GM19438 (cell line): ENCODE data around the gene HOXD8.

ENCODE experiments used
- ATAC-seq: cut with Tn5 transposase; IDR thresholded peaks from one replicate; pipeline ENCODE4 v1.9.1; 2021; ENCODE audit warnings: low read depth; ENCODE audit not compliant: unreplicated experiment

HOXD8 gene

DNA sequence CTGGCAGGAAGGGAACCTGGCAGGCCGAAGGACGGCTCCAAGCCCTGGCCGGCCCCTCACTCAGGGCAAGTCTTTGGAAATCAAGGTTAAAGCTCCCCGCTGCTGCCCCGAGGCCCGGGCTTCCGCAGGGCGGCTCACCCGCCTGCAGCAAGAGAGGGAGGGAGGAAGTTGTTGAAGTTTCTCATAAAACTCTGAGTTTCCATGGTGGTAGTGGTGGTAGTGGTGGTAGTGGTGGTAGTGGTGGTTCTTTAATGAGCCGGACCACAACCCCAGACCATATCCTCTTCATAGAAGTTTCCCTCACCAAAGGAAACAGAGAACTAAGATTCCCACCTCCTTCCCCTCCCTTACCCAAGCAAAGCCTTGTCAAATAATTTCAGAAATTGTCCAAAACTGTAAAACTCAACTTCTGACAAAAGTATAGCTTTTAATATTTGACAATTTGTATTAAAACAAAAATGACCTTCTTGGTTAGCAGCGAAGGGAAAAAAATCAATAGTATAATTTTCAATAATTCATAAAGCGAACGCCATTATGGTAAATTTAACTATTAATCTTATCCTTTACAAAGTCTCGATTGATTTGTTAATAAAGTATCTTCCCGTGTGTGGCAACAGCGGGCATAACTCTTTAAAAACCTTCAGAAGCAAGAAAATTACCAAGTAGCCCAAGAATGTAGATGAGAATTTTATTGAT lies 14.4 kb upstream of the HOXD8 start:
- ATAC-seq: no peak

- no peak for ATAC-seq
Measured at GRCh38 chr2:176115883-176116813, 13.4 kb upstream of the HOXD8 start, which contains the start of gene HOXD10. TSS of gene HOXD10 (plus strand) at chr2:176116778. CDS start at chr2:176116834, 56 bp downstream.

DNA sequence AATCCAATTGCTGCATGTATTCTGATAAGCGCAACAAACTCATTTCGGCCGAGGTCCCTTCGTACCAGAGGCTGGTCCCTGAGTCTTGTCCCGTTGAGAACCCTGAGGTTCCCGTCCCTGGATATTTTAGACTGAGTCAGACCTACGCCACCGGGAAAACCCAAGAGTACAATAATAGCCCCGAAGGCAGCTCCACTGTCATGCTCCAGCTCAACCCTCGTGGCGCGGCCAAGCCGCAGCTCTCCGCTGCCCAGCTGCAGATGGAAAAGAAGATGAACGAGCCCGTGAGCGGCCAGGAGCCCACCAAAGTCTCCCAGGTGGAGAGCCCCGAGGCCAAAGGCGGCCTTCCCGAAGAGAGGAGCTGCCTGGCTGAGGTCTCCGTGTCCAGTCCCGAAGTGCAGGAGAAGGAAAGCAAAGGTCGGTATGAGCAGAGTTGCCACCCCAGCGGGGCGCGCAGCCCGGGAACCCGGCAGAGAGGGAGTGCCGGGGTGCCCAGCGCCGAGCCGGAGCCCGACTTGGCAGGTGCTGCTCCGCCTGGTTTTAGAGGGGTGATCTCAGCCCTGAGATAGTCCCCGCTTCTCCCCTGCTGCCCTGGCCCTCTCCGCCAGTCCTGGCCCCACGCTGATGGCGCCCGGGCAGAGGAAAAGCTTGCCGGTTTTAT lies 12.2 kb upstream of the HOXD8 start:
- no peak for ATAC-seq

GRCh38 chr2:176117823-176118371 lies 11.6 kb upstream of the HOXD8 start:
- no peak for ATAC-seq

DNA sequence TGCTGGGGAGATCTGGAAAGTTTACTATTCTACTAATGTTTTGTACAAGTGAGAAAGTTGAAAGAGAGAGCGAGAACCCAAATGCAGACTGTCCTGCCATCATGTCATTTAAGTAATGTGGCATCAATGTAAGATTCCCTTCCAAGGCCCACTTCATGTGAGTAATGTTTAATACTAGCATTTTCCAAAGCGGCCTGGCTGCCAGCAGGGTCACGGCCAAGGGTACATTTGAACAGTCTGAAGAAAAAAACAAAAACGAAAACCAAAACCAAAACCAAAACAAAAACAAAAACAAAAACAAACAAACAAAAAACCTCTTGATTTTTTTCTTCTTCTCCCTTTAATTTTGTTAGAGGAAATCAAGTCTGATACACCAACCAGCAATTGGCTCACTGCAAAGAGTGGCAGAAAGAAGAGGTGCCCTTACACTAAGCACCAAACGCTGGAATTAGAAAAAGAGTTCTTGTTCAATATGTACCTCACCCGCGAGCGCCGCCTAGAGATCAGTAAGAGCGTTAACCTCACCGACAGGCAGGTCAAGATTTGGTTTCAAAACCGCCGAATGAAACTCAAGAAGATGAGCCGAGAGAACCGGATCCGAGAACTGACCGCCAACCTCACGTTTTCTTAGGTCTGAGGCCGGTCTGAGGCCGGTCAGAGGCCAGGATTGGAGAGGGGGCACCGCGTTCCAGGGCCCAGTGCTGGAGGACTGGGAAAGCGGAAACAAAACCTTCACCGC lies 10.7 kb upstream of the HOXD8 start:
- no peak for ATAC-seq

DNA sequence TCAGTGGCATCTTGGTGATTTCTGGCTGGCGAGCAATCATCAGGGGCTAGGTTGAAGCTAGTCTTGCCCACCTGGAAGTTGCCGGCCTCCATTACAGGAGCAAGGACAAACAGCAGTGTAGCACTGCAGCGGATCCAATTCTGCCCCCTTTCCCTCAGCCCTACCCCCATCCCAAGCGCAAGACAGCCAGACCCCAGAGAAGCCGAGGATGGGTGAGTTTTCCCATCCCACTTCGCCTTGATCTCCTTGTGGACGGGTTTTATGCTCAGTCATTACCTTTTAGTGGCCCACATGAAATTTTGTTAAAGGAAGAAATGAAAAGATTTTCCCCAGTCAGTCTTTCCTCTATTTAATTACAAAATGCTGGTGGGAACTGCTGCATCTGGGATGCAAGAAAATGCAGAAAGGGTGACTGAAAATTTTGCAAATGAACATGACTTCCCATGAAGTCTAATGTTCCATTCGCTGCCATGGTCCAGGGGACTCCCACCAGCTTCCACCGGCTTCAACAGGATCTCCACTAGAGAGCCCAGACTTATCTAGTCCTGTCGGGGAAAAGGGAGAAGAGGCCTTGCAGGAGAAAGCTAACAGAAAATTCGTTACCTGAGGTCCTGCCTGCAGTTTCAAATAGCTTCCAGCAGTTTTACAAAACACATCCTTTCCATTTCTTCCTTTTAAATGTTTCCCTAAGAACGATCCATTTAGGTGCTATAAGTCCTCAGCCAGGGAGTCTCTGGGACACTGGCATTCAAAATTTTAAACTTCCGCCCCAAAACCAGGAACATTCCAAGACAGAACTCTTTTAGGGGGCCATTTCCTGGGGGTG lies 8.9 kb upstream of the HOXD8 start:
- ATAC-seq: no peak

DNA sequence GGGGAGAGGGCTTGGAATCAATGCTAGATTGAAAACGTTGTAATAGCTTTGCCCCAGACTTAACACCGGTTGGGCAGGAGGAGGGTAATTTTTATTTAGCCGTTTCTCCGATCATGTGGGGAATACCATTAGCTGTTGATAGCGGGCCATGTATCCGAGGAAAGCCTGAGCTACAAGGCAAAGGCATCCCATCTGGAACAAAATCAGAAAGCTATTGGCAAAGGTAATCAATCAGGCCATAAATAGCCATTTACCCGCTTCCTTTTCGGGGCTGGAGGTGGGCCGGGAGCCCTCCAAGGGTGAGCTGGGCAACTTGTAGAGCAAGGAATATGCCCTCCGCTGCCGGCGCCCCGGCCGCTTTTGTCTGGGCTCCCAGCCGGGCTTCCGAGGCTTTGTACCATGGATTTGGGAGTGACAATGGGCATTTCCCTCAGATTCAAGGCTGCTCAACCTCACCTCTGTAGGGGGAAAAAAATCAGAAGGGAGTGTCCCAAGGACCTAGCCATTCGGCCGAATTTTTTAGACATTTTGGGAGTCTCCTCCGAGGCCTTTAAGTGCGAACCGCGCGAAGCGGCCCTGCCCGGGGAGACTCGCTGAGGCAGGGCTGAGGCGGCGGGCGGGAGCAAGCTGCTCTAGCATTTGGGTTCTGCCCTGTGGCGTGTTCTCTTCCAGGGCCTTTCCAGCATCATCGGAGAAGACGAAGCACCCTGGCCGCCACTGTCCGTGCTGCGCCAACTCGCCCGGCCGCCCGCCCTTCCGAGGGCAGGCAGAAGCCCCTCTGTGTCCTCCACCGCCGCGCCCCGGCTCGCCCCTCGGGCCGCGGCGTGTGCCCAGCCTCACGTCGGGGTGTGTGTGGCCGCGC lies 8.1 kb upstream of the HOXD8 start:
- ATAC-seq: no peak

- ATAC-seq: no peak
Measured at GRCh38 chr2:176122052-176122682, 7.3 kb upstream of the HOXD8 start.

DNA sequence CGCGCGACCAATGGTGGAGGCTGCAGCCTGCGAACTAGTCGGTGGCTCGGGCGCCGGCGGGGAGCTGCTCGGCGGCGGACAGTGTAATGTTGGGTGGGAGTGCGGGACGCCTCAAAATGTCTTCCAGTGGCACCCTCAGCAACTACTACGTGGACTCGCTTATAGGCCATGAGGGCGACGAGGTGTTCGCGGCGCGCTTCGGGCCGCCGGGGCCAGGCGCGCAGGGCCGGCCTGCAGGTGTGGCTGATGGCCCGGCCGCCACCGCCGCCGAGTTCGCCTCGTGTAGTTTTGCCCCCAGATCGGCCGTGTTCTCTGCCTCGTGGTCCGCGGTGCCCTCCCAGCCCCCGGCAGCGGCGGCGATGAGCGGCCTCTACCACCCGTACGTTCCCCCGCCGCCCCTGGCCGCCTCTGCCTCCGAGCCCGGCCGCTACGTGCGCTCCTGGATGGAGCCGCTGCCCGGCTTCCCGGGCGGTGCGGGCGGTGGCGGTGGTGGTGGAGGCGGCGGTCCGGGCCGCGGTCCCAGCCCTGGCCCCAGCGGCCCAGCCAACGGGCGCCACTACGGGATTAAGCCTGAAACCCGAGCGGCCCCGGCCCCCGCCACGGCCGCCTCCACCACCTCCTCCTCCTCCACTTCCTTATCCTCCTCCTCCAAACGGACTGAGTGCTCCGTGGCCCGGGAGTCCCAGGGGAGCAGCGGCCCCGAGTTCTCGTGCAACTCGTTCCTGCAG lies 6.7 kb upstream of the HOXD8 start, which contains the start of gene HOXD9:
Gene HOXD9, plus strand, starts transcription at position 37 of the 728 bp plus-strand sequence. Its CDS starts 50 bp downstream, at position 87.
- ATAC-seq: no peak

GRCh38 chr2:176123411-176124109 lies 5.9 kb upstream of the HOXD8 start:
- ATAC-seq: no peak

GRCh38 chr2:176124110-176124946 lies 5.2 kb upstream of the HOXD8 start:
- ATAC-seq: no peak

DNA sequence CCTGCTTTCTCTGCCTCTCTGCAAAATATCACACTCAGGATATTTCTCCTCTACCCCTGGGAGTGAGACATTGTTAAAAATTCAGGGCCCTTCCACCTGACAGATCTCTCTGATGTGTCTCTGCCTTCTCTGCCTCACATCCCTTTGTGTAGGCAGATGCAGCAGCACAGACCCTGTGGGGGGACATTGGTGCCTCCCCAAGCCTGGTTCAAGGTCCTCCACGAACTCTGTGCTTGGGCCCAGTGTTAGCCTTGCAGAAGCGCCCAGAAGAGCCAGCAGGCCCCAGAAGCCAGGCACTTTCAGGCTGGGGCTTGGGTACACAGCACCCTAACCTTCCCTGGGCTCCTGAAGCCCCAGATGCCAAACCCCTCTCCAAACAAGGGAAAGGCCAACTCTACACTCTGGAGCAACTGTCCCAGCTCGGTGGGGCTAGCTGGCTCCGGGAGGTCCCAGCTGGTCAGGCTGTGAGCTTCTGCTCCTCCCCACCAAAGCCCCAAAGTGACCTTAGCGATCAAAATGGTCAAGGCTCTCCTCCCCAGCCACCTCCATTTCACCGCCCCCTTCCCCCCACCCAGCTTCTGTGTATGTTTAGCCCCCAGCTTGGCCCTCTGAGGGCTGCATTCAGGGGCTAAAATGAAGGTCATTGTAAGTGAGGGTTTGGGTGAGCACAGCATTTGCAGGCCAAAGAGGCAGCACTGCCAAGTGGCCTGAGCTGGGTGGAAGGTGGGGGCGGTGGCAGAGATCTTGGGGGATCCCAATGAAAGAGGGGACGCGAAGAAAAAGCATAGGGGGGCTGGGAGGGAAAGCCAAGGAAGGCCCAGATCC lies 4.3 kb upstream of the HOXD8 start:
- no peak for ATAC-seq

DNA sequence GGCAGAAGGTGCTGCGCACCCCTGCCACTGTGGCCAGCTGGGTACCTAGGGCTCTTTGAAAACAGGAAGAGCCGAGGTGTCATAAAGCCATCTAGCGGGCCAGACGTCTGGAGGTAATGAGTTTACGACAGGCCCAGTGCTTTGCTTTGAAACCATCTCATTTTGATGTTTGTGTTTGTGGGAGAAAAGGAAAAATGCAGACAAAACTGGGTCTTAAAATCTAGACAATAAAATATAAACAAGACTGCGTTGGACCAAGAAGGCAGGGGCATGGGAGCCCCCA lies 3.8 kb upstream of the HOXD8 start:
- ATAC-seq: no peak

DNA sequence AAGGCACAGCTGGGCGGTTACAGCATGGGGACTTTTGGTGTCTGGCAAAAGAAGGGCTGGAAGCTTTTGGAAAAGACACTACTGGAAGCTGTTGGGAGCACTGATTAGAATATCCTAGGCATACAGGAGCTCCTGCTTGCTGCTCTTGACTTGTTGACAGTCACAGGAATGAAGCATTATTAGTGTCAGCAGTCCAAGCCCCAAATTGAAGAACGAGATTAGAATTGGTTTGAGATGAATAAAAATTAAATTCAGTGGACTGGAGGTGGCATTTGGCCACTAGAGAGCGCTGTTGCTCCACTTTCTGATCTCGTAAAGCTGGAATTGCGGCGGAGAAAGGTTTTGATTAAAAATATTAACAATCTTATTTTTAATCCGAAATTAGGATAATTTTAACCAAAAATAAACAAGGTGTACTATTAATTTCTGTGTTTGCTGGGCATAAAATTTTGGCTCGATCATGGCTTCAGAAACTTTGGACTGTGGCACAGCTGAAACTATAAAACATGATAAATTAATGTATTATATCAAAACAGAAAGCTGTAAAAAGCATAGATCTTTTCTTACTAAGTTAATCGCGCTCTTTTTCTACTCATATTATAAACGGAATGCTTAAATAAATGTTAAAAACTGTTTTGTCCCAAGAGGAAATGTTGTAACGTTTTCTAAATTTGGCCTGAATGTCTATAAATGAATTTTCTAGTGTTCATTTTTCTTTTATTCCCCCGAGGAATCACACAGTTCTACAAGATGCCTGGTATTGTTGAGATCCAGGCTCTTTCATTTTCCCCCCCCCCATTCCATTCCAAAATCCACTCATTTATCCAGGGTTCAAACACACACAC lies 2.4 kb upstream of the HOXD8 start:
- ATAC-seq: no peak
